Measurements from ENCODE around the gene FKBP11.
"Not testable (repeated sequence)": the region's sequence is repeated elsewhere in the genome, so short reads cannot be mapped to it uniquely, and the experiment has no call there.

FKBP11 gene

DNA sequence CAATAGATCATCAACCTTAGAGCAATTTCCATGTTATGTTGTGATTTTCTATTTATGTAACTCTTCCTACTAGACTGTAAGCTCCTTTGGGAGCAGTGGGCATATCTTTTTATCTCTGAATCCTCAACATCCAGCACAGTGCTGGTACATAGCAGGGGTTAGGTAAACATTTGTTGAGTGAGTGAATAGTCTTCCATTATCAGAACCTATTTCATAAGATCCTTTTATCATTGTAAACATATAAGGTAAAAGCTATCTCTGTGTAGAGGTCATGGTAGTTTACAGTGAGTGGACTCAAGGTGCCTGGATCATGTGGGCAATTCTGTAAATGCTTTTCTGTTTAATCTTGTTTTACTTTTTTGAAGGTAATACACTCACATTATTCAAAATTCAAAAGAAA lies 15.1 kb downstream of the FKBP11 start:
- in situ Hi-C loops (cut with MboI; ENCODE audit: low sequenced_read_pairs) = no loop called here

DNA sequence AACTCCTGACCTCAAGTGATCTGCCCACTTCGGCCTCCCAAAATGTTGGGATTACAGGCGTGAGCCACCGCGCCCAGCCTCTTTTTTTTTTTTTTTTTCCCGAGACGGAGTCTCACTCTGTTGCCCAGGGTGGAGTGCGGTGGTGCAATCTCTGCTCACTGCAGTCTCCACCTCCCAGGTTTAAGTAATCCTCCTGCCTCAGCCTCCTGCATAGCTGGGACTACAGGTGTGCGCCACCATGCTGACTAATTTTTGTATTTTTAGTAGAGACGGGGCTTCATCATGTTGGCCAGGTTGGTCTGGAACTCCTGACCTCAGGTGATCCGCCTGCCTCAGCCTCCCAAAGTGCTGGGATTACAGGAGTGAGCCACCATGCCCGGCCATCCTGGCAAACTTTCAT lies 15.6 kb downstream of the FKBP11 start:
- in situ Hi-C loops (cut with MboI; ENCODE audit: low sequenced_read_pairs) = not testable (repeated sequence)

DNA sequence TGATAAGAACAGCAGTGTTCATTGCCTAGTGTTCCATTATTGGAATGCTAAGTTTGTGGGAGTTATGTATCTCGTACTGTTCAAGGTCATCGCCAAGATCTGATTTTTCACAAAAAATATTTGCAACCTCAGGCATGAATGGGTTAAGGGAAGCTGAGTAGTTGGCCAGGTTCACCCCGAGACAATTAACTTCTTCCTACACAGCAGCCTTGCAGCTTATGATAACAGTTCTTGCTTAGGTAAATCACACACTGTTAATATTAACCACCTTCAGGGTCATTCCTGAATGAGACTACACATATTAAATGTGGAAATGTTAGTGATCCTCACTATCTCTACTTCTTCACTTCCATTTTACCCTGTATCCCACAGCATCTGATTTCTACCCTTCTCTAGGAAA lies 18.0 kb downstream of the FKBP11 start:
- in situ Hi-C loops (cut with MboI; ENCODE audit: low sequenced_read_pairs) = no loop called here

DNA sequence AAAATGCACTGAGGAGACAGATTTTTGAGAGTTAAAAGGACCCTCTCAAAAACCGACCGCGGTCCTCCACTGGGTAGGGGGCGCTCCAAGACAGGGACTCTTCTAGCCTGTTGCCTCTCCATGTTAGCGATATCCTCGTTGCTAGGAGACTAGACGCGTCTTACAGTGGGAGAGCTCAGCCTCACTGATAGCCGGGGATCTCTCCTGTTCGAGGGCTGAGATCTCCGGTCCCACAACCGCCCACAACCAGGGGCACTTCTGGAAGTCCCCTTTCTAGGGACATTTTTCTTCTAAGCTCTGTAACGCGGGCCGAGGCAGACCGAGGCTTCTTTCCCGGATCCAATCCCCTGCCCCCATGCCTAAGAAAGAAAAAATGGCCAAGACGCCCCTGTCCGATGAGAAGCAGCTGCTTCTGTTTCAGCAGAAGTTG lies 21.3 kb downstream of the FKBP11 start:
- in situ Hi-C loops (cut with MboI; ENCODE audit: low sequenced_read_pairs) = no loop called here

DNA sequence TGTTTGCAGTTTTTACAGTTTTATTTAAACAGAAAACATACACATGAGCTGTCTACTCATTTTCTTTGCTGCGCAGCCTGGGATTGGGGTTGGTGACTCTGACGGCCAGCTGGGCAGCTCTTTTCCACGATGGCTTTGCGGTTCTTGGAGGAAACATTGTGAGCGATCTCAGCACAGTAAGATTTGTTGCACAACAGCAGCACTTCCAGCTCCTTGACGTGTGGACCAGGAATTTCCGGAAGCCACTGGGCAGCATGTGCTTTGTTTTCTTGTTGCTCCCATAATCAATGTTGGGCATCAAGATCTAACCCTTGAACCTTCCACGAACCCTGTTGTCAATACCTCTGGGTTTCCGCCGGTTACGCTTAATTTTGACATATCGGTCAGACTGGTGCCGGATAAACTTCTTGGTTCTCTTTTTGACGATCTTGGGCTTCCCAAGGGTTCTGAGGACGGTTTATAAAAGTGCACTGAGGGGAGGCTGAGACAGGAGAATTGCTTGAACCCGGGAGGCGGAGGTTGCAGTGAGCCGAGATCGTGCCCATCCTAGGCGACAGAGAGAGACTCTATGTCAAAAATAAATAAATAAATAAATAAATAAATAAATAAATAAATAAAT lies 21.8 kb downstream of the FKBP11 start:
- in situ Hi-C loops (cut with MboI; ENCODE audit: low sequenced_read_pairs) = no loop called here

DNA sequence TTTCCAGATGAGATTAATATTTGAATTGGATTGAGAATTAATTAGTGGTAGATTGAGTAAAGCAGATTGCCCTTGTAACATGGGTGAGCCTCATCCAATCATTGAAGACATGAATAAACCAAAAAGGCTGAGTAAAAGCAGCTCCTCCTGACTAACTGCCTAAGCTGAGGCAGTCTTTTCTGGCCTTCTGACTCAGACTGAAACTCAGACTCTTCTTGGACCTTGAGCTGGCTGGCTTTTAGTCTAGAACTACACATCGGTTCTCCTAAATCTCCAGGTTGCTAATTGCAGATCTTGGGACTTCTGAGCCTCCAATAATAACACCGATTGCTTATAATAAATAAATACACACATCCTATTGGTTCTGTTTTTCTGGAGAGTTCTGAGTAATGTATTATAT lies 24.0 kb downstream of the FKBP11 start:
- in situ Hi-C loops (cut with MboI; ENCODE audit: low sequenced_read_pairs) = no loop called here

DNA sequence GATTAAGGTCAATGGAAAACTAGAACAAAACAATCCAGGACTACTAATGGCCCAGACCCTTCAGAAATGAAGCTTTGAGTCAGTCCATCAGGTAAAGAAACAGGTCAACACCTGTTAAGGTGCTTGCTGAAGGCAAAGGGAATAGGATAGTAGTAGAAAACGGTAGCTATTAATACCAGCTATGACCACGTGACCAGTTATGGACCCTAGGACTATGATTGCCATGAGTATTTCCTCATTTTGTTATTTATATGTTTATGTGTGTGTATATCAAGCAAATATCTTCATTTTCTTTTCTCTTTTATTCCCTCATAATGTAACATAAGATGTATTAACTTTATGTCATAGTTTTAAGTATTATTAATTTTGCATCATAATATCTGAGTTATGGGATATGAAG lies 25.6 kb downstream of the FKBP11 start:
- in situ Hi-C loops (cut with MboI; ENCODE audit: low sequenced_read_pairs) = no loop called here

DNA sequence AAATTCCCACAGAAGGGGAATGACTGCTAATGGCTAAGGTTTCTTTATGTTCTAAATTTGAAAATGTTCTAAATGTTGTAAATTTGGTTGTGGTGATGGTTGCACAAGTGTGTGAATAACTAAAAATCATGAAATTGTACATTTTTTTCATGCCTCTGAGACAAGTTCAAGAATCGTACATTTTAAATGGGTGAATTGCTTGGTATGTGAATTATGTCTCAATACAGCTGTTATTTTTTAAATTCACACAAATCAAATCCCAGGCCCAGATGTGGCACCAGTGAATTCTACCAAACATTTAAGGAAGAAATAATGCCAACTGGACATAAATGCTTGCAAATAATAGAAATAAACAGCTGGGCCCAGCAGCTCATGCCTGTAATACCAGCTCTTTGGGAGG lies 31.0 kb downstream of the FKBP11 start:
- in situ Hi-C loops (cut with MboI; ENCODE audit: low sequenced_read_pairs) = no loop called here

DNA sequence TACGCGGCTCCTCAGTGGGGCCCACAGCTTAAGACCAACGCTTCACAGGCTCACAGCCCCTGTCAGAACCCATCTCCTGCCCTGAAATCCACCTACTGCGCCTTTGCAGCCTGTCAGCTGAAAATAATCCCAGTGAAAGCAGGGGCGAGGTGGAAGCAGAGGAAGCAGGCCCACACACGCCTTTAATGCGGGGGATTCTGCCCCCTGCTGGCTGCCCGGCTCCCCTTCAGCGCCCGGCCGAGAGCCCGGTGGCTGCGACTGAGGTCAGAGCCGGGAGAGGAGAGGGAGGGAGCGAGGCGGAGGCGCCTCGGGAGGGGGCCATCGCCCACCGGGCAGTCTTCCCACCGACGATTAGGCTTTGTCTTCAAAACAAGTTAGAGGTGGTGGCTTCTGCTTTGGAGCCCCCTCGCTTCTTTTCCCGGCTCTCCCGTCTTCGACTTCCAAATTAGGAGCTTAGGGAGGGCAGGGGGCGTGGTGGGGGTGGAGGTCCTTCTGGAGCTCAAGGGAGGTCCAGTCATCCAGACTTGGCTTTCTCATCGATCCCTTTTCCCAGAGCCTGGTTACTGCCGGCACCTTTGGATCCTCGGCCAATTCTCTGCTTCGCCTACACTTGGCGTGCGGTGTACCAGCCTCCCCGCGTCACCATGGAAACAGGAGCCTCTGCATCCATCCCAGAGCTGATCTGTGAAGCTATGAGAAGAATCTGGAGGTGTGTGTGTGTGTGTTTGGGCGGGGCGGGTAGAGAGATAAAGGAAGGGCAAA lies 34.5 kb downstream of the FKBP11 start:
- in situ Hi-C loops (cut with MboI; ENCODE audit: low sequenced_read_pairs) = no loop called here

DNA sequence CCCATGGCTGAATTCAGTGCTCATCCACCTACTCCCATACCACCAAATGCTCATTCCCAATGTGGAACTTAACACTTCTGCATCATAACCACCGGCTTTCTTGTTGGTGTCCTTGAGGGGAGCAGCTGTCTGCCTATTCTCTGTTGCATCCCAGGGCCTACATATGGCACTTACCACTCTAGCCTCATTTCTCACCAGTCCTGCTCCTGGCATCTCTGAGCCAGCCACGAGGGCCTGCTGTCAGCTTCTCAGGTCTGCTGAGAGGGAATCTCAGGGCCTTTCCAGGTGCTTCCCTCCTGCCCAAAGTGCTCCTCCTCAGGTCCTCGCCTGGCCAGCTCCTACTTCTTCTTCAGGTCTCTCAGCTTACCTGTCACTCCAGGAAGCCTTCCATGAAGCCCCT lies 35.6 kb downstream of the FKBP11 start:
- in situ Hi-C loops (cut with MboI; ENCODE audit: low sequenced_read_pairs) = no loop called here

DNA sequence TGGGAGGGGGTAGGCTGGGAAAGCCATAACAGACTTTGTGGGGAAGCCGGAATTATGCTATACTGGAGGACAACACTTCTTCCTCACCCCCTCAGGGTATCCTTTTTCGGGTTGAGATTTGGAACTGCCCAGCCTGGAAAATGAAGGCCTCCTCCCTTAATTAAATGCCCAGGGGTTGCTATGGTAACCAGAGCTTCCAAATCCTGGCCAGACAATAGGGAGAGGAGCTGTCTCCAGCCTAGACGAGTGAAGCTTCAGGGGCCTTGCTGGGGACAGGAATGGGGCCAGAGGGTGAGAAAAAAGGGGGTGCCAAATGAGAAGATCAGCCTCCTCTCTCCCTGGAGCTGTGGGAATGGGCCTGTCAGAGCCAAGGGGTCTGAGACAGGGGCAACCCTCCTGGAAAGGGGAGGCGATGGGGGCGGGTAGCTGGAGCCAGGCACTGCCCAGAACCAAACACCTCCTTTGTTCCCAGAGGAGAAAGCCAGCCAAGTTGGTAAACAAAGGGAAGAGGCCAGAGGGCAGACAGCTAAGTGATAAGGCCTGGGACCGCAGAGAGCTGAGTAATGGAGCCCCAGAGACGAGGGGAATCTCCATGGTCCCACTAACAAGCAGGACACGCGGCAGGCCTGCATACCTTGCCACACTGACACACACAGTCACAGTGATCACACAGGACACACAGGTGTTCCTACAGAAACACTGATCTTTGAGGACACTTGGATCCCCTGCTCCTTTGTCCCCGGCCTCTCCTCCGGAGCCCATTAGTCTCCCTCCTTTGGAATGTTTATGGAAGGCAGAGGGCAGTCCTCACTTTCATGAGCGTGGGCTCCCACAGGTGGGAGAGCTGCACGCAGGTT lies 41.8 kb downstream of the FKBP11 start:
- in situ Hi-C loops (cut with MboI; ENCODE audit: low sequenced_read_pairs) = no loop called here

DNA sequence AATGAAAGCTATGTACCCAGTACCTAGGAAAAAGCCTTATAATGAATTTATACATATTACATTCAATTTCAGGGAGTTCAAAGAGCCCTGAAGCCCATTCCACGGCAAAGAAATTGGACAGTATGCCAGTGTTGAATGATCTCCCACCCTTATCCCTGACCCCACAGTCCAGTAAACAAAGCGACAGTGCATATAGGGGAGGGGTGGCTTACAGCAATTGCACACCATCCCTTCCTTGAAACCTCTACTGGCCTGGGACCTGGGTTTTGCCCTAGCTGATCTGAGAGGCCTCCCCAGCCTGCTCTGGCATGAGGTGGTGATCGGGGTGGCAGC lies 42.4 kb downstream of the FKBP11 start:
- in situ Hi-C loops (cut with MboI; ENCODE audit: low sequenced_read_pairs) = no loop called here

DNA sequence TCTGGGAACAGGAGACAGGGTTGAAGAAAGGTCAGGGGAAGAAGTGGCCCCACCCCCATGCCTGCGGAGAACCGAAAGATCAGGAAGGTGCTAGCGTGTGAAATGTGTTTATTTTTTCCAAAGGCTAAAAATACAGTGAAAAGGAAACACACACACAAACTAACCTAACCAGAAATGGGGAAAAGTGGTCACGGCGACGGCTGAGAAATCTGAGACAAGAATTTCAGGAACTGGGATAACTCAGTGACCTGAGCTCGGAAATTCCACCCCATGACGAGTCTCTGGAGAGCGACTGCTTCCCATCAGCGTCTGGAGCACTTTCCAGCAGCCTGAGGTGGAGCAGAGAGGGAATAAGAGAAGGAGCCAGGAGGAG lies 43.0 kb downstream of the FKBP11 start:
- in situ Hi-C loops (cut with MboI; ENCODE audit: low sequenced_read_pairs) = no loop called here

DNA sequence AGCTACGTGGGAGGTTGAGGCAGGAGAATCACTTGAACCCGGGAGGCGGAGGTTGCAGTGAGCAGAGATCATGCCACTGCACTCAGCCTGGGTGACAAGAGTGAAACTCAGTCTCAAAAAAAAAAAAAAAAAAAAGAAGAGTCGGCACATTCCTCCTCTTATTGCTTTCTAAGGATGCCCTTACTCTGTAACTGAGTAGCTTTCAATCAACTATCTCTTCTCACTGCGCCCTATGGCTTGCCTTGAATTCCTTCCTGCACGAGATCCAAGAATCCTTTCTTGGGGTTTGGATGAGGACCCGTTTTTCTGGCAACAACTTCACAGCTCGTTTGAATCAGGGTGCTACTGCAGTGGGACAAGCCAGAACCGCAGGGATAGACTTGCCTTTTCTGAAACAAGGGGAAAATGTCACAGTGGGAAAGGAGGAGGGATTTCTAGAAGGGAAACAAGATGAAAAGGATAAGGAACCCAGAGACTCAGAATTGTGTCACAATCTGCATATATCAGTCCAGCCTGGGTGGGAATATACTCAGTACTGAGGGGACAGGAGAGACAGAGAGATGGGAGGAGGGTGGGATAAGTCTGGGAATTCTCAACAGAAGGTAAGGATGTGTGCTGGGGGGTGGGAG lies 43.5 kb downstream of the FKBP11 start:
- in situ Hi-C loops (cut with MboI; ENCODE audit: low sequenced_read_pairs) = no loop called here

DNA sequence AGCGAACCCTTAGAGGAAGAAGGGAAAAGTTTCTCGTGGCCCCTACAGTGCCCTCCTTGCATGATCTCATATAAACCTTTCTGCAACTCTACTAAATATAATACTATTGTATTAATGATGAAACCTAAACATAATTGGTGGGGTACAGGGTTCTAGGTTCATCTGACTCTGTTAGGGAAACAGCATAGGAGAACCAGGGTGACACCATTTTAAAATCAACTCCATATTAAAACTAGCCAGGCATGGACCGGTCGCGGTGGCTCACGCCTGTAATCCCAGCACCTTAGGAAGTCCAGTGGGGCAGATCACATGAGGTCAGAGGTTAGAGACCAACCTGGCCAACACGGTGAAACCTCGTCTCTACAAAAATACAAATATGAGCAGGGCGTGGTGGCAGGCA lies 44.6 kb downstream of the FKBP11 start:
- in situ Hi-C loops (cut with MboI; ENCODE audit: low sequenced_read_pairs) = no loop called here

DNA sequence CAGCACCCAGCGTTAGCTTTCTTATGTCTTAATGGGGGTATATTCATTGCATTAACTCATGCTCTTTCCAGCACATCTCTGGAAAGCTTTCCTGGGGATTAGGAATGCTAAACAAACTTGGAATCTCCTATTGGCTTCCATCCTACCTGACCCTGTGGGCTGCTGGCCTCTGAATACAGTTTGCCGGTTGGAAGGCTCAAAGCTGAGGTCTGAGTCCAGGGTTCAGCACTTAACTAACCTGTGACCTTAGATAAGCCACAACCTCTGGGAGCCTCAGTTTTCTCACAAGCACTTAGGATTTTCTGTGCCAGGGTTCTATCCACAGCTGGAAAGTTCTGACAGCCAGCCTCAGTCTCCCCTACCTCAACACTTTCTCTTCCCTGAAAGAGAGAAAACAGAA lies 46.7 kb downstream of the FKBP11 start:
- in situ Hi-C loops (cut with MboI; ENCODE audit: low sequenced_read_pairs) = no loop called here

DNA sequence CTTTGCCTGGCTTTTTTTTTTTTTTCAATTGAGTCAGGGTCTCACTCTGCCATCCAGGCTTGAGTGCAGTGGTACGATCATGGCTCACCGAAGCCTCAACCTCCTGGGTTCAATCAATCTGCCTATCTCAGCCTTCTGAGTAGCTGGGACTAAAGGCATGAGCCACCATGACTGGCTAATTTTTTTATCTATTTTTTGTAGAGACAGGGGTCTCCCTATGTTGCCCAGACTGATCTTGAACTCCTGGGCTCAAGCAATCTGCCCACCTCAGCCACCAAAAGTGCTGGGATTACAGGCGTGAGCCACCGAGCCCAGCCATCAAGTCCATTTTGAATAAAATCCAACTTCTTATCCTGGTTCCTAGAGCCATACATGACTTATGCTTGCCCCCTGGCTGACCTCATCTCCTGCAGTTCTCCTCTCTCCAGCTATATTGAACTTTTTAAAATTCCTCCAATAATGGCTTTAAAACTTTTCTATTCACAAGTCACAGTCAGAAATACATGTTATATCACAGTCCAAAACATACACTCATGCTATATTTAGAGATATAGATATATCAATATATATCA lies 49.3 kb downstream of the FKBP11 start:
- in situ Hi-C loops (cut with MboI; ENCODE audit: low sequenced_read_pairs) = no loop called here

DNA sequence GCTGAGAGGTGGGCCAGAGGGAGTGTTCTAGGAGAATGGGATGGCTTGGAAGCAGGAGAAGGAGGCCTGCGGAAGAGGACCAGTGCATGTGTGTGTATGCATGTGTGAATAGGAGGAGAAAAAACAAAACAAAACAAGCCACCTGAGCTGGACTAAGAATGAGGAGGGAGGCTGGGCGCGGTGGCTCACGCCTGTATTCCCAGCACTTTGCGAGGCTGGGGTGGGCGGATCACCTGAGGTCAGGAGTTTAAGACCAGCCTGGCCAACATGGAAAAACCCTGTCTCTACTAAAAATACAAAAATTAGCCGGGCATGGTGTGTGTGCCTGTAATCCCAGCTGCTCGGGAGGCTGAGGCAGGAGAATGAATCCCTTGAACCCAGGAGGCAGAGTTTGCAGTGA lies 51.8 kb downstream of the FKBP11 start:
- in situ Hi-C loops (cut with MboI; ENCODE audit: low sequenced_read_pairs) = not testable (repeated sequence)

DNA sequence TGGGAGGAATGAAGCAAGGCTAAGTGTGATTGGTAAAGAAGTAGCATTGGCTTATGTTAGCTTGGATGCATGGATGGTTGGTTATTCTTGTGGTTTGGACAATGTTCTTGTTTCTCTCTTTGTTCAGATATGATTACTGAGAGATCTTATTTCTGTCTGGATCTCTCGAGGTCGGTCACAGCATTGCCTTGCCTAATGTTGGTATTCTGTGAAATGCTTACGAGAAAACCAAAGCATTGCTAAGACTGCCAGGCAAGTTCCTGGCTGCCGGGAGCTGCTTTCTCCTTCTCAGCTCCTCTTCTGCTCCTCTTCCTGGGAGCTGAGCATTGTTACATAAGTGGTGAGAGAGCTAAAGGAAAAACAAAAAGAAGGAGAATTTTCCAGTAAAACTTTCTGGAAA lies 52.2 kb downstream of the FKBP11 start:
- in situ Hi-C loops (cut with MboI; ENCODE audit: low sequenced_read_pairs) = no loop called here
